Measurements from ENCODE around the gene SCGN. TPM values are rescaled to one million over a fixed set of nuclear protein-coding genes. Genes with fewer than 3 reads are reported as not detected.

The SCGN gene
- total and polyA plus RNA-seq, 2 of the 13 experiments (the other 11 are each of a cell fraction or from before 2014, with no cell fraction given), result 2.9 to 29.0 TPM

GRCh38 chr6:25629198-25629576 is 22.8 kb upstream of the SCGN start (continued):
- TF ChIP-seq ZHX2 (IDR thresholded peaks at IDR 0.05; ENCODE audit: low read depth), result no peak
- TF ChIP-seq ZHX2 (CRISPR knock-in tag; IDR thresholded peaks at IDR 0.05; ENCODE audit: borderline replicate concordance), result no peak
- TF ChIP-seq LCORL (IDR thresholded peaks at IDR 0.05), result no peak
- TF ChIP-seq LCORL (CRISPR knock-in tag; IDR thresholded peaks at IDR 0.05), result peak; percentile 59; the same call in 1 of the 2 replicates
- no peak for TF ChIP-seq MAZ (IDR thresholded peaks at IDR 0.05; ENCODE audit: borderline replicate concordance, low read depth, low read length)
- TF ChIP-seq MAZ (CRISPR knock-in tag; IDR thresholded peaks at IDR 0.05; ENCODE audit: low read depth), result 0 out of 2 replicates have a peak, but pooled peaks have one; percentile 52
- no peak for TF ChIP-seq ZBTB10 (CRISPR knock-in tag; IDR thresholded peaks at IDR 0.05; ENCODE audit: borderline replicate concordance)
- no peak for TF ChIP-seq MLLT10 (CRISPR knock-in tag; IDR thresholded peaks at IDR 0.05)
- 0 out of 2 replicates have a peak, but pooled peaks have one; percentile 37 for TF ChIP-seq ZFX (CRISPR knock-in tag; IDR thresholded peaks at IDR 0.05; ENCODE audit: low read depth)
- TF ChIP-seq JDP2 (CRISPR knock-in tag; IDR thresholded peaks at IDR 0.05; ENCODE audit: borderline replicate concordance), result no peak
- TF ChIP-seq TERF1 (CRISPR knock-in tag; IDR thresholded peaks at IDR 0.05), result no peak
- TF ChIP-seq NFYC (CRISPR knock-in tag; IDR thresholded peaks at IDR 0.05), result no peak
- peak in 1 of 2 experiments; percentile 67; a peak in 1 of 4 replicates for TF ChIP-seq KLF16 (CRISPR knock-in tag; IDR thresholded peaks at IDR 0.05)
- TF ChIP-seq ADNP (CRISPR knock-in tag; IDR thresholded peaks at IDR 0.05), result no peak
- TF ChIP-seq PBX3 (CRISPR knock-in tag; IDR thresholded peaks at IDR 0.05; ENCODE audit: borderline replicate concordance), result no peak
- no peak for TF ChIP-seq ZNF275 (CRISPR knock-in tag; IDR thresholded peaks at IDR 0.05; ENCODE audit: borderline replicate concordance)
